GM19438 (cell line): Measurements from ENCODE around the gene PTH1R.
"Not testable (repeated sequence)": the region's sequence is repeated elsewhere in the genome, so short reads cannot be mapped to it uniquely, and the experiment has no call there.

ENCODE experiments used
- ATAC-seq: cut with Tn5 transposase; IDR thresholded peaks from one replicate; pipeline ENCODE4 v1.9.1; 2021; ENCODE audit warnings: low read depth; ENCODE audit not compliant: unreplicated experiment

PTH1R gene

DNA sequence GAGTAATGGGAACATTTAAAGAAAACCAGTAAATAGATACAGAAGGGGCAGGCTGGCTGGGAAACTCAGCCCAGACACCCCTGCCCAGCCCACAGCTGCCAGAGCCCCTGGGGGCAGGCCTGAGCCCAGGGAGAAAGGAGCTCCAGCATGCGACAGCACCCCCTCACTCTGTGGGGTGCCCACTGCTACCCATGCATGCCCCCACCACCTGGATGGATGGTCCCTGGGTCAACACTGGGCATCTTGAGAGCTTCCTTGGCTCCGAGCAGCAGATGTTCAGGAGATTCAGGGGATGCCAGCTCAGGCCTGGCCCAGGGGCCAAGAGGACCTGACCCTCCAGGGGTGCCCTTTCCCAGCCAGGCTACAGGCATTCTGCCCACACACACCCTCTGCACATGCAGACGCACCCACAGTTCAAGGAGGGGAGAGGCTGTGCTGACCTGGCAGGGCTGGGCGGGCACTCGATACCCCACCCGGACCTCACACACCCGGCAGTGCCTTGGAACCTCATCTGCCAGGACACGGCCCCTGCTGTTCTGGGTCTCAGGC lies 31.5 kb downstream of the PTH1R start:
- no peak for ATAC-seq

DNA sequence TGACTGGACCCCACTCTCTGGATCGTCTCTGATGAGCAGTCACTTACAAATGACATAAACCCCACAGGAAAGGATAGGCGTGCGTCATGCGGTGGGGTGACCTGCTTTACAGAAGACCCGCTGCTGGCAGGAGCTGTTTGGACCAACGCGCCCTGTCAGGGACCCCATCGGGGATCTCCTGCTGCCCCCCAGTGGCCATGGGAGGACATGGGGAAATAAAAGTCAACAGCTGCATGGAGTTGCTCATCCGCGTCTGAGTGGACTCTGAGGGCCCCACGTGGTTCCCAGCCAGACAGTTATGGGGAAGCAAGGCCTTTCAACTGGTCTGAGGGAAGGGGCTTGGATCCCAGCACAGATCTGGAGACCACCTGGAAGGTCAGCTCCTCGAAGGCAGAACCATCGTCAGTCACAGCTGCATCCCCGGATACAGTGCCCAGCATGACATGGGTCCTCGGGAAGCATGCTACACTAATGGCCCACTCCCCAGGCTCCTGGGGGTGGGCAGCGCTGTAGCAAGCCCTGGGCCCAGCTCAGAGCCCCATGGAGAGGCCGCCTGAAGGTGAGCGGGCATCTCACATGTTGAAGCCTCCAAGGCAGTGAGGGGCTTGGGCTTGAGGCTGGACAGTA lies 32.1 kb downstream of the PTH1R start:
- ATAC-seq: no peak

DNA sequence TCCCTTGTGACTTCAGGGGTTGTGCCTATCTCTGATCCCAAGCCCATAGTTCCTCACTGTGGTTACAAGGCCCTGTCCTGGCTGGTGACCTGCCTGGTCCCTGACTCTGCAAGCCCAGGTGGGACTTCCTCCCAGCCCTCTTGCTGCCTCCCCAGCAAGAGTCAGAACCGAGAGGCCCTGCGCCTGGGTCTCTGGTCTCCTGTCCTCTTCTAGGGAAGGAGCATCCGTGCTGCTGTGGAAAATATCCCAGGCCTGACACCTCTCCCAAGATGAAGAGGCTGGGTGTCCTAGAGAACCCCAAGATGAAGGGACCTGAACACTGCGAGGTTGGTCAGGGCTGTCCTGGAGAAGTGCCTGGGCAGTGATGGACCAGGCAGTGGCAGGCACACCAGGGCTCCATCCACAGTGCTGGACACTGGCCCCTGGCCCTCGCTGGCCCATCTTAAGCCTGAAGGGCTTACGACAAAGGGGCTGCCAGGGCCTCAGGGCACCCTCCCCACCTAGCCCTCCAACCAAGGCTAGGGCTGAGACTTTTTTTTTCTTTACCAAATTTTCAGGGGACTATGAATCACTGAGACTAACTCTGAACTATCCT lies 32.7 kb downstream of the PTH1R start:
- no peak for ATAC-seq

DNA sequence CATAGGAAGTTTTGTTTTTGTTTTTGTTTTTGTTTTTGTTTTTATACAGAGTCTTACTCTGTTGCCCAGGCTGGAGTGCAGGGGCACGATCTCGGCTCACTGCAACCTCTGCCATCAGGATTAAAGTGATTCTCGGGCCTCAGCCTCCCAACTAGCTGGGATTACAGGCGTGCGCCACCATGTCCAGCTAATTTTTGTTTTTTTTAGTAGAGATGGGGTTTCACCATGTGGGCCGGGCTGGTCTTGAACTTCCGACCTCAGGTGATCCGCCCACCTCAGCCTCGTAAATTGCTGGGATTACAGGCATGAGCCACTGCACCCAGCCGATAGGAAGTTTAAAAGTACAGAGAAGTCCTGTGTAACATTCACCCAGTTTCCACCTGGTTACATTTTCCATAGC lies 33.4 kb downstream of the PTH1R start:
- ATAC-seq: not testable (repeated sequence)

DNA sequence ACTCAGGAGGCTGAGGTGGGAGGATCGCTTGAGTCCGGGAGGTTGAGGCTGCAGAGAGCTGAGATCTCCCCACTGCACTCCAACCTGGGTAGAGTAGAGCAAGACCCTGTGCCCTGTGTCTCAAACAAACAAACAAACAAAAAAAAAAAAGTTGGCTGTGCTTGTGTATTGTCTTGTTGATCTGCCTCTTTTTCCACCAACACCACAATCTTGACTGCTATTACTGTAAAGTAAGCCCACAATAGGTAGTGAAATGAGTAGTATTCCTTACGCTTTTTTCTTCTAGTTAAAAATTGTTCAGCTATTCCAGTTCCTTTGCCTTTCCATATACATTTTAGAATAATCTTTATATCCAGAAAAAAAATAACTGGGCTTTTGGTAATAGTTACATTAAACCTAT lies 35.5 kb downstream of the PTH1R start:
- no peak for ATAC-seq

DNA sequence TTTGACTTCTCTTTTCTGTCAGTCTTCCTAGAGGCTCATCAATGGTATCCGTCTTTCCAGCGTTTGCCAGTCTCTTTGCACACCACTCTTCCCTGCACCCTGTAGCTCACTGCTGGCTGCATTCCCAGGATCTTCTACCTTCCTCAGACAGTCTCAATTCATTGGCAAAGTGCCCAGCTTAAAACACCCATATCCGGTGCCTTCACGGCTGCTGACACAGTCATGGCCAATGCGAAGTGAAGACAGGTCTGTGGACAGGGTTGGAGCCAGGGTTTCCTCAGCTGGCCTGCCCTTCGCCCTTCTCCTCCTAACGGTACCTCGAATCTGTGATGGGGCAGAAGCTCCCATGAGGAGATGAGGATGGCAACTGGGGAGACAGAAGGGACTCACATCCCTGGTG lies 36.1 kb downstream of the PTH1R start:
- no peak for ATAC-seq

DNA sequence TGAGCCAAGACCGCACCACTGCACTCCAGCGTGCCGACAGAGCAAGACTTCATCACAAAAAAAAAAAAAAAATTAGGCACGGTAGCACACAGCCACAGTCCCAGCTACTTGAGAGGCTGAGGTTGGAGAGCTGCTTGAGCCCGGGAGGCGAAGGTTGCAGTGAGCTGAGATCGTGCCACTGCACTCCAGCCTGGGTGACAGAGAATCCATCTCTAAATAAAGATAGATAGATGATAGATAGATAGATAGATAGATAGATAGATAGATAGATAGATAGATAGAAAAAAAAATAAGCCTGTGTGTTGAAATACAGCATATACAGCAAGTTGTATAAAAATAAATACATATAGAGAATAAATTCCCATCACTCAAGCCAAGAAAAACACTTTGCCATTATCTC lies 37.3 kb downstream of the PTH1R start:
- no peak for ATAC-seq

DNA sequence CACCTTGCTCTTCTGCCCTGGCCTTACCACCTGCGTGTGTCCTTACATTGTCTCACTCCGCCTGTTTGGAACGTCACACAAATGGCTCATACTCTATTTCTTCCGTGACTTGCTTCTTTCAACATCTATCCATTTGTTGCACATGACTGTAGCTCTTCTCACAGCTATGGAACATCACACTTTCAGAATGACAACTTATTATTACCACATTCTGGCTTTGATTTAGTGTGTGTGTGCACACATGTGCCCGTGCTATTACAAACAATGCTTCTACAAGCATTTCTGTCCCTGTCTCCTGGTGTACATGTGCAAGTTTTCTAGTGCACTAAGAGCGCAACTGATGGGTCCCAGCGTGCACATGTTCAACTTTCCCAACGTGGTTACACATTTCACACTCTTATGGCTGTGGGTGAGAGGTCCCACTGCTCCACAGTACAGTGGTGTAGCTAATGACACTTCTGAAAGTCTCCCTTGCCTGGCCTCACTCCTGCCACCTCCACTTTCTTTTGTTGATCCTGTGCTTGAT lies 37.8 kb downstream of the PTH1R start:
- no peak for ATAC-seq

DNA sequence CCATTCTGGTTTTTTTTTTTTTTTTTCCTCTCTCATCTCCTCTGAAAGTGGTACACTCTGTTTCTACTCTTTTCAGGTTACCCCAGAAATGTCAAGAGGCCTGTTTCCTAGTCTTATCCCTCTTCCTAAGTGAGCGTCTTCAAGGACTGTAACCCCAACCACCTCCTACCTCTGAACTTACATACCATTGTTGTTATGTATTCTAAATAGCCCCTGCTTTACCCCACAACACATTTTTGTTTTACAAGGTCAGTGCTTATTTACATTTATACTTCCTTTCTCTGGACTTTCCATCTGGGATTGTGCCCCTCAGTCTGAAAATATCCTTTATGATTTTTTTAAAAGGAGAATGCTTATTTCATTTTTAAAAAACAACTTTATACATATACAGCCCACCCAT lies 38.8 kb downstream of the PTH1R start:
- no peak for ATAC-seq

DNA sequence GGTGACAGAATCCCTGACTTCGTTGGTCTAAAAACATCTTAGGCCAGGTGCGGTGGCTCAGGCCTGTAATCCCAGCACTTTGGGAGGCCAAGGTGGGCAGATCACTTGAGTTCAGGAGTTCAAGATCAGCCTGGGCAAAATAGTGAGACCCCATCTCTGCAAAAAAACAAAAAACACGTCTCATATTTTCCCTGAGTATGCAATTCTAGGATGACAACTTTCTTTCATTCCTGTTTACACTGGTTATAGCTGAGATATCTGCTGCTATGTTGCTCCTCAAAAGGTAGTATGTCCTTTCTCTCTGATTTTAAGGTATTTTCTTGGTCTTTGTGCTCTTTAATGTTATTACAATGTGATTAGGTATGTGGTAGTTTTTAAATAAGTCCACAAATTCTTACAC lies 39.3 kb downstream of the PTH1R start:
- ATAC-seq: no peak

DNA sequence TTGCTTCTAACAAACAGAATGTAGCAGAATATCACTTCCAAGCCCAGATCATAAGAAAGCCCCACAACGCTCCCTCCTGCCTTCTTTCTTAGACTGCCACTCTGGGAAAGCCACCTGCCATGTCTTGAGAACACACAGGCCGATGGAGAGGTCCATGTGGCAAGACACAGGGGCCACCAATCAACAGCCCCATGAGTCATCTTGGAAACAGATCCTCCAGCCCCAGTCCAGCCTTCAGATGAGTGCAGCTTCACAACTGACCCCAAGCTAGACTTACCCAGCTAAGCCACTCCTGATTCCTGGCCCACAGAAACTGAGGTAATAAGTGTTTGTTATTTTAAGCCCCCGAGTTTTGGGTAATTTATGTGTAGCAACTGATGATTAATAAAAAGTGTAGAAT lies 39.7 kb downstream of the PTH1R start:
- no peak for ATAC-seq

DNA sequence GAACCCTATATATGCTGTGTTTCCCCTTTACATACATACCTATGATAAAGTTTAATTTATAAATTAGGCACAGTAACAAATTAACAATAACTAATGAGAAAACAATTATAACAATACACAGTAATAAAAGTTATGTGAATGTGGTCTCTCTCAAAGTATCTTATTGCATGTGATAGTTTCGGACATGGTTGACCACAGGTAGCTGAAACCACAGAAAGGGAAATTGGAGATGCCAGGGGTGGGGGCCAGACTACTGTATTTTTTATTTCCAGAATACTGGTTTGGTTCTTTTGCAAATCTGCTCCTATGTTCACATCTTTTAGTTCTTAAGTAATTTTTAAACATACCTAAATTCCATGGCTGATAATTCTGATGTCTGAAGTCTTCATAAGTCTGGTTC lies 40.7 kb downstream of the PTH1R start:
- ATAC-seq: no peak

DNA sequence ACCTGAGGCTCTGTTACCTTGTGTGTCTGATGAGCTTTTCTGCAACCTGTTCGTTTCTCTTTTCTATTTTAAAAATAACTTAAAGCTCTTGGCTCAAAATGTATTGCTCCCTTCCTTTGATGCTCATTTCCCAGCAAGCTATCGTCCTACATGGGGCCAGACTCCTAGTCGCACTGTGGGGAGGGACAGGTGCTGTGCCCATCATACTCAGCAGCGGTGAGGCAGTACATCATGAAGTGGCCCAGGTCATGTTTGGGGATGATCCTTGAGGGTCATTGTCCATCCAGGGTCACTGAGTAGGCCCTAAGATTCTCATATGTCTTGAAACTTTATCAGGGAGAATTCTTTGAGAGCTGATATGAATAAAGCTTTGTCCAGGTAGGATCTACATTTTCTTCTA lies 41.1 kb downstream of the PTH1R start:
- no peak for ATAC-seq

DNA sequence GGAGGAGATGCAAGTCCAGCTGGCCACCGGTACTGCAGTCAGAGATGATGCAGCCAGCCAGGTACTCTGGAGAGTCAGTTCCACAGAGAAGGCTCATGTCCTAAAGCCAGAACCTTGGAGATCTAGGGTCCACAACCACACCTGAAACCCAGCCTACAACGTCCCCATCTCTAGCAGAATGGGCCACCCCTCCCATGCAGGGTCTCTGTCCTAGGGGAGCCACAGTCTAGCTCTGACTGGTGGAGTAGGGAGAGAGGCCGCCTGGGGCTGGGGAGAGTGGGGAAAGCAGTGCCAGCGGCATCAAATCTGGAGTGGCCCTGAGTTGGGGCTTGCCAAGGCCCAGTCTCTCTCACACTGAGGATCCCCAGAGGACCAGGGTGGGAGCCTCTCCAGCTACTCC lies 43.5 kb downstream of the PTH1R start:
- no peak for ATAC-seq

DNA sequence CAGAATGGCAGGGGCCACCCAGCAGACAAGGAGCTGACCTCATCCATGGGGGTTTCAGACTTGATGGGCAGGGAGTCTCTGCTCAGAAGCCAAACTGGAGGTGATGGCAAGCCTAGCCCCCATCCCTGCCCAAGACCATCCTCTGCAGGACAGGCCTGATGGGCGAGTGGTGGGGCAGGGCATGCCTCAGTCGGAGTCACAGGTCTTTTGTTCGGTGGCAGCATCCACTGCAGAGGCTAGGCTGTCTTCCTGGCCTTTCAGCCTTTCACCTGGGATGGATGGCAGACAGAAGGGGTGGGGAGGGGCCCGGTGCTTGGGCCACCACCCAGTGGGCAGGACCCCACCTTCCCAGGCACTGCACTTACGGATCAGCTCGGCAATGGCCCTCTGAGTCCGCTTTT lies 44.4 kb downstream of the PTH1R start:
- no peak for ATAC-seq

DNA sequence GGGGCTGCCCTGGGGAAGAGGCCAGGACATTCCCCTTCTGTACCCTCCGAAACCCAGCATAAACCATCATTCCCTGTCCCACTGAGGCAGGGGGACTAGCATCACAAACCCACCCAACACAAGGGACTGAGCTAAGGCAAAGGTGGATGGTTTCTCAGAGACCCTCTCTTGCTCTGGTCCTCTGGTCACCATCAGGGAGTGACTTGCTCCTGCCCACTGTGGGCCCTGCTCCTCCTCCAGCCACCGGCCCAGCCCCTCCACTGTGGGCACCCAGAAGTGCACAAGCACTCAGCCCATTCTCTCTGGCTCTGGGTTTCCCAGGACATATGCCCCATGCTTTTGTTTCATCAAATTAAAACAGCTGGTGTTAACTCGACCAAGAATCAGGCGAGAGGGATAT lies 44.9 kb downstream of the PTH1R start:
- no peak for ATAC-seq

DNA sequence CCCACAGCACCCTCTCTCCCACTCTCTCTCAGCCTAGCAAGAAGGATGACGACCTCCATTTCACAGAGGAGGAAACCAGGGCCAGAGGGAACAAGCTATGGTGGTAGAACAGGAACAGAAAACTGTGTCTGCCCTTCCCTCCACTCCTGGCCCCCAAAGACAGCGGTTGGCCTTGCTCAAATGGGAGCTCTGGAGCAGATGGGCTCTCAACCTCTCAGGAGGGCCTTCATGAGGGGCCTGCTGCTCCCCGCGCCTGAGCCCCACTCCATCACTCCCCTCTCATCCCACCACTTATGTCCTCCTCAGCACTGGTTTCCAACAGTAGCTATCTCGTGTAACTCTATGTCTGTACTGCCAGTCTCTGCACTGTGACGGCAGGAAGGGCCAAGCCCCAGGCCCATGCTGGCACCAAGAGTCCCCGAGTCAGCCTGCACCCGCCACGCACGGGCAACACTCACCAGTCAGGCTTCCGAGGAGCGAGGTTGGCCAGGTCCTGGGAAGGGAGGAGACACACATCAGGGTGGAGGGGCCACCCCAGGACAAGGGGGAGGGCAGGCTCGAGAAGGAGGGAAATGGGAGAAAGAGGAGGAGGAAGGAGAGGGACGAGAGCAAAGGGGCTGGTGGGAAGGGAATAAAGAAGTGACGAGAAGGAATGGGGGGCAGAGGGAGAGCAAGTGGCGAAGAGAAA lies 45.5 kb downstream of the PTH1R start:
- ATAC-seq: no peak

DNA sequence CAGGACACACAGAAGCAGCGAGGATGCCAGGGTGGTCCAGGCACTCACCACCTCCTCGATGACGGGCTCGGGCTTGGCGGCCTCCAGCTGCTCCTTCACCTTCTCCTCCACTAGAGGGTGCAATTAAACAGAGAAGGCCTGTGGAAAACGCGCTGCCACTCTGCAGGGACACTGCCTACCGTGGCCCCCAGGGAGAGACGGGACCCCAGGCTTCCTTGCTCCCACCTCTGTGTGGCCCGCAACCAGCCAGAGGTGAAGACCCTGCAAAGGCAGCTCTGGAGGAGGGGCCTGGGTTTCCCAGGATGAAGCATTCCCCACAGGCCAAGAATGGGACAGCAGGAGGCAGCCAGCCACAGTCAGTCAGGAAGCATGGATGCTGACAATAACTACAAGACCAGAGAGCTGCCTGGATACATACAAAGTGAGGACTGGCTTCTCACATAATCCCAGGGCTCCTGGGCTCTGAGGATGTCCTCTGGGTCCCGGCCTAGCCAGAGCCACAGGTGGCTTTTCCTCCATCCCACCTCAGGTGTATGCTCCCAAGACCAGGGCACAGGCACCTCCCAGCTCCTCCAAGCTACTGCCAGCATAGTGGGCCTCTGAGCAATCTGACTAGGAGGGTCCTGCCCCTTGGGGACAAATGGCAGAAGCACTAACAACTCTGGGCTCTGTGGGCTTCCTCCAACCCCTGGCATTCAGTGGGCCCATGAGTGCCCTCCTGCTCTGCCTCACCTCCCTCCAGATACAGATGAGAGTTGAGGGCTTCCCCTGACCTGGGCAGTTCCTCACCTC lies 46.2 kb downstream of the PTH1R start:
- no peak for ATAC-seq

DNA sequence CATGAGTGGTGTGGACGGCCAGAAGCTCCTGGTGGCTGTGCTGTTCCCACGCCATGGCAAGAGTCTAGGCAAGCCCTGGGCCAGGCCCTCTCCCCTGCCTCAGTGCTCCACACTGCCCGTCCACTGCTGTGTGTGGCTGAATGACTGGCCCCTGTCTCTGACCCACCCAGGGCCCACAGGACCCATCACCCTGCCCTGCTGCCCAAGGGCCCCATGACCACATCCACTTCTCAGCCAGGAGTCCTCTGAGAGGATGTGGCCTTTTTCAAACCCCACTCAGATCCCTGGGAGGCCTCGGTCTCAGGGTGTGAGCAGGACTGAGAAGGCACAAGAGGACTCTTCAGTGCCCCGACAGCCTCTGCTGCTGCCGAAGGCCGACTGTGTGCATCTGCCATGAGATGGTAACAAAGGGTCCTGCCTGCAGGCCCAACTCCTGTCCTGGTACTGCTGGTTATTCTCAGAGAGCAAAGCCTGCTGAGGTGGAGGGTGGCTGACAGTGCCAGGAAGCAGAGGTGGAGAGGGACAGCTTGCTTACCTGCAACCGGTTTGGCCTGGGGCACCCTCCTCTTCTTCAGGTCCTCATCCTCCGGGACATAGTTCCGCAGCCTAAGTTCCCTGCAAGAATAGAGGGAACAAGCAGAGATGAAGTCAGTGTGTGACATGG lies 47.5 kb downstream of the PTH1R start:
- ATAC-seq: no peak

DNA sequence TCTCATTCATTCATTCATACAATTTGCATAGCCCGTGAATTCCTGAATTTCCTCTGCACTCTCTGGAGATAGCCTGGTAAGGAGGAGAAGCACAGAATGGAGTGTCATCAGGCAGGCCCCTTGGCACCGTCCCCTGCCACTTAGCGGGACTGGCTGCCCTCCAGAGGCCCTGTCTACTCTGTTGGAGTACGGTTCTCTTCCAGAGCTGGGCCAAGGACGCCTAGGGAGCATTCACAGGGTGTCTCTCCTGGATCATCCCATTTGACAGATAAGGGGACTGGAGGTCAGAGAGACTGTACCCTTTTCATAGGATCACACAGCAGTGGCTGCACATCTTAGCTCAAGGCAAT lies 48.0 kb downstream of the PTH1R start:
- no peak for ATAC-seq

DNA sequence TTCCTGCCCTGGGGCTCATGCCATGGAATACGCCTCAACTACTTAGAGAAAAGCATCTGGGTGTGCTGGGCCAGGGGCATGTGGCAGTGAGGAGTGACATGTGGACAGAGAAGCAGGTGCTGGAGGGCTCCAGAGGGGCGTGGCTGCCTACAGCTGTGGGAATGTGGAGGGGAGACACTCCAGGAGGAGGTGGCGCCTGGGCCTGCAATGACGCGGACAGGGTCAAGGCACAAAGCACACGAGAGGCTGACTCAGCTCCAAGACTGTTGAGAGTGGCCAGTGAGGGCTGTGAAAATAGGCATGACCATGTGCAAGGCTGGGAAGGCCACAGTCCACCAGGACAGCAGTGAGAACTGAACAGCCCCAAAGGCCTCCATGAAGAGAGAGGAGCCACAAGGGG lies 48.5 kb downstream of the PTH1R start:
- ATAC-seq: no peak
